OCI-LY7 (cell line): ENCODE results near the gene CYP19A1.

Source experiments
- CTCF ChIP-seq: fragments of 200-600 bp; sonication (generic); conservative IDR thresholded peaks from 2 replicates; pipeline ENCODE4 v1.5.1; 2014; ENCODE audit warnings: mild to moderate bottlenecking, antibody characterized with exemption, low read length, moderate library complexity, mixed read lengths
- EZH2phosphoT487 ChIP-seq: fragments of 200-600 bp; sonication (generic); IDR thresholded peaks from 2 replicates; pipeline ENCODE4 v1.6.1; 2018; ENCODE audit warnings: low read depth, borderline replicate concordance, mild to moderate bottlenecking, mixed run types, antibody characterized with exemption, low read length, moderate library complexity, mixed read lengths

- TF ChIP-seq CTCF (no peak), EZH2phosphoT487 (no peak)
Observed at GRCh38 chr15:51244423-51244869, 94.0 kb downstream of the CYP19A1 start.
